ENCODE data around the gene LRRC32.
"Not testable (repeated sequence)": the region's sequence is repeated elsewhere in the genome, so short reads cannot be mapped to it uniquely, and the experiment has no call there.

Gene LRRC32

GRCh38 chr11:76644591-76644990 lies 26.0 kb downstream of the LRRC32 start:
- DNase-seq: no peak

GRCh38 chr11:76643711-76644110 lies 26.8 kb downstream of the LRRC32 start:
- DNase-seq: not testable (repeated sequence)

- no peak for DNase-seq
Measured at GRCh38 chr11:76642341-76642740, 28.2 kb downstream of the LRRC32 start.

DNA sequence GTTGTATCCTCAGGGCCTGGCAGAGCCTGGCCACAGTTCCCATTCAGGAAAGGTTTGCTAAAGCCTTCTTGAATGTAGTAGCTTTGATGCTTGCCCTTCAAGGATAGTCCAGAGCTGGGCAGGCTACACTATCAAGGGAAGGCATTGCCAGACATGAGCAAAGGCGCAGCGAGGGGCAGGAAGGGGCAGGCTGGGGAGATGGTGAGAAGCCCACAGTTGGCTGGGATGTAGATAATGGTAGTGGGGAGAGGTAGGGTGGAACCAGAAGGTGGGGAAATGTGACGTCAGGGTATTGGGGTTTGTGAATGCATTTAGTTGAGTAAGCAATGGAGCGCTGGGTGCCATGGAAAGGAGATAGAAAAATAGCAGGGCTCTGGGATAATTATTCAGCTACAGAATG lies 28.6 kb downstream of the LRRC32 start:
- DNase-seq: no peak

DNA sequence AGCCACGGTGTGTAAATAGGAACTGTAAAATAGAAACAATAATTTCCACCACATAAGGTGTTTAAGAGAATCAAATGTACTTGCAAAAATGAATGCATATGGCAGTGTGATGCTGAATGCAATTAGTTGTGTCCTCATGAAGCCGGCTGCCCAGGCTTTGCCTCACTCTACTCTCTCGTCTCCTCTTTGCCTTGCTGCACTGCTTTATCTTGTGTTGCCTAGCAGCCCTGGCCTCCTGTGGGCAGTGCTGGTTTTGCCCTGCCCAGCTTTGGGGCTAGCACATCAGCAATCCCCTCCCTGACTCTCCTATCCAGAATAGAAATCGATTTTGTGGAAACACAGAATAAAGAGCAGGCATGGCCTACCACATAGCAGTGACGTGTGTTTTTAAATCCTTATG lies 30.0 kb downstream of the LRRC32 start:
- DNase-seq: no peak

GRCh38 chr11:76639621-76640020 lies 30.9 kb downstream of the LRRC32 start:
- no peak for DNase-seq

GRCh38 chr11:76638270-76639197 lies 32.0 kb downstream of the LRRC32 start:
- DNase-seq: no peak

GRCh38 chr11:76637491-76638269 lies 32.9 kb downstream of the LRRC32 start:
- DNase-seq: peak in 1 of 2 experiments; percentile 4

DNA sequence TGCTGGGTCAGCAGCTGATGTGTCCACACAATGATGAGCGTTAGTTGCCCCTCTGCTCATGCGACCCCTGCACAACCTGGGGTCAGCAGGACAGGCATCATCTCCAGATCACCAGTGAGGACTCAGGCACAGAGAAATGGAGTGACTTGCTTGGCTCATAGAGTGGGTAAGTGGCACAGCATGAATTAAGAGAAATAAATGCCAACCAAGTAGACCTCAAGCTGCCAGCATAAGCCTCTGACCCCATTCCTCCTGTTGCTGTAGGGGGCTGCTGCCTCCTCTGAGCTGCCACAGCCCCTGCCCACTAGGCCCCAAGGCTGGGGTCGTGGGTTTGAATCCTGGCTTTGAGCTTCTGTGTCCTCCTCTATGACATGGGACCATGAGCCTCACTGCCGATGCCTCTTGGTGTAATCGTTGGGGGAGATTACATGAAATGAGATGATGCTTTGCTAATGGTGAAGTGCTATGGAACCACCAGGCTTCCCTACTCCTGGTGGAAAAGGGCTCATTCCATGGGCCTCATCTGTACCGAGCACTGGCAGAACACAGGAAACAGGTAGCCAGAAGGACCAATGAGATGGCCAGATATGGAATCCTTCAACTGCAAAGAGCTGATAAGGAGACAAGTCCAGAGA lies 33.6 kb downstream of the LRRC32 start:
- no peak for DNase-seq

DNA sequence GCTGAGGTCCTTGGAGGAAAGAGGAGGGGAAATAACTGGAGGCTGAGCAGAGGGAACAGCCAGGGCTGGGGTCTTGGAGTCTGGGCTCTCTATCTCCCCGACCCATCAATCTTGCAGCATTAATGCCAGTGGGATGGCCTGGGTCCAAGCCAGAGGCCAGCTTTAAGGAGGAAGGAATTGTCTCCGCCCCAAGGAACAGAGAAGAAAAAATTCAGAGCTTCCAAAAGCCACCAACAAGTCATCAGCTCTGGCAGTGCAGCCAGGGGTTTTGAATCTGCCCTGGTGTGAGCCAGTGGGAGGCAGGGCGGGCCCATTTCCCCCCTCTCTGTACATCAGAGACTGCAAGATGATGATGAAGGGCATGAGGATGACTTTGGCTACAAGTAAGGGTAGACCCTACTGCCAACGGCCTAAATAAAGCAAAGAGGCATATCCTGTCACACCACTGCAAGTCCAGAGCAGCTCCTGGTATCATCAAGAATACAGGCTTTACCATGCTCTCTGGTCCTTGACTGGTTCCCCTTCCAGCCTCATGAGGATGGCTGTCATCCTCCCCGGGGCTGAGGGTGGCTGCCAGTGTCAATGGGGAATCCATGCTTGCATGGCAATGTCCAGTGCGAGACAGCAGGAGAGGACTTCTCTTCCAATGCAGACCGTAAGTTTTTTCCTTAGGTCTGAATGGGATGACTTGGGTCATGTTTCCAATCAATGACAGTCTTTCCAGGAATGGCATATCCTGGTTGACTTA lies 34.4 kb downstream of the LRRC32 start:
- no peak for DNase-seq

DNA sequence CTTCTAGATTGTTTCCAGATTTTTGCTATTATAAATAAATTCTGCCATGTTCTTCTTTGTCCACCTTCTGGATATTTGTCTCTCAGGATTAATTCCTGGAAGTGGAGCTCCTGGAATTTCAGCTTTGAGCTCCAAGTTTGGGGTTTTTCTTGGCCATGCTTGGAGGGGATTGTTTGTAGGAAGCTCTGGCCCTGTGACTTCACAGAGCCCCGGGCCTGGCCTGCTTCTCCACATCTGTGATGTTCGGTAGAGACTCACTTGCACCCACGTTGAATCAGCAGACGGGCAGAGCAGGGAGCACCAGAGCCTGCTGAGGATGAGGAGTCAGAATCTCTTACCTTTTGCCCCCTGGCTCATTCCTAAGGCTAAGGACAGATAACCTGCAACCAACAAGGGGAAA lies 35.7 kb downstream of the LRRC32 start:
- no peak for DNase-seq

DNA sequence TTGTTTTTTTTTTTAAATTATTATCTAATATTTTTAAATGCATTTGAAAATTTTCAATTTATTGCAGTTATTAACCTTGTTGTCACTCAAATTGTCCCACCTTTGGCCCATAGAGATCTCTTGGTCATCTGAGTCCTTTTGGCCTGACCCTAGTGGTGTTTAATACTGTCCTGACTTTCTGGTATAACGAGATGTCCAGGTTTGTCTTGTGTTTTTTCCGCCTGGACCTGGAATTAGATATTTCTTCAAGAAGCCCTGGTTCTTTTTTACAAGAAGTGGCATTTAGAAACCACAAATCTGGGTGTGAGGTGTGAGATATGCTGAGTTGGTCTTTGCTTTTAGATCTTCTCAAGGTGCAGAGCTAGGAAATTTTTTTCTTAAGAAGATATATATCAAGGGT lies 38.1 kb downstream of the LRRC32 start:
- DNase-seq: no peak

- no peak for DNase-seq
Measured at GRCh38 chr11:76631566-76632308, 38.8 kb downstream of the LRRC32 start.

DNA sequence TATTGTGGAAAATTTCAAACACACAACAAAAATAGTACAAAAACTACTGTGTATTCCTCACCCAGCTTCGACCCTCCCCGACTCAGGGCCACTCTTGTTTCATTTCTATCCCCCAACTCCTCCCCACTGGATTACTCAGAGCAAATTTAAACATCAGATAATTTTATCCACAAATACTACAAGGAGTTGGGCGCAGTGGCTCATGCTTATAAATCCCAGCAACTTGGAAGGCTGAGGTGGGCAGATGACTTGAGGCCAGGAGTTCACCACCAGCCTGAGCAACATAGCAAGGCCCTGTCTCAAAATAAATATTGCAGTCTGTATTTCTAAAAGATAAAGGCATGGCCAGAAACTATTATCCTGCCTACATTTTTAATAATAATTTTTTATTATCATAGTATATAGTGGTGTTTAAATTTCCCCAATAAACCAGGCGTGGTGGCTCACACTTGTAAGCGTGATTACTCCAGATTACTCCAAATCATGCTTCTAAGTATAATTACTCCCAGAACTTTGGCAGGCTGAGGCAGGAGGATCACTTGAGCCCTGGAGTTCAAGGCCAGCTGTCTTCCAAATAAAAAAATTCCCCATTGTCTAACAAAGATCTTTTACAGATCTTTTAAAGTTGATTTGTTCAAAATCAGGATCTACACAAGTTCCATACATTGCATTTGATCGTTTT lies 39.8 kb downstream of the LRRC32 start:
- no peak for DNase-seq

GRCh38 chr11:76629853-76630599 lies 40.5 kb downstream of the LRRC32 start:
- DNase-seq: peak; percentile 95 to 97

DNA sequence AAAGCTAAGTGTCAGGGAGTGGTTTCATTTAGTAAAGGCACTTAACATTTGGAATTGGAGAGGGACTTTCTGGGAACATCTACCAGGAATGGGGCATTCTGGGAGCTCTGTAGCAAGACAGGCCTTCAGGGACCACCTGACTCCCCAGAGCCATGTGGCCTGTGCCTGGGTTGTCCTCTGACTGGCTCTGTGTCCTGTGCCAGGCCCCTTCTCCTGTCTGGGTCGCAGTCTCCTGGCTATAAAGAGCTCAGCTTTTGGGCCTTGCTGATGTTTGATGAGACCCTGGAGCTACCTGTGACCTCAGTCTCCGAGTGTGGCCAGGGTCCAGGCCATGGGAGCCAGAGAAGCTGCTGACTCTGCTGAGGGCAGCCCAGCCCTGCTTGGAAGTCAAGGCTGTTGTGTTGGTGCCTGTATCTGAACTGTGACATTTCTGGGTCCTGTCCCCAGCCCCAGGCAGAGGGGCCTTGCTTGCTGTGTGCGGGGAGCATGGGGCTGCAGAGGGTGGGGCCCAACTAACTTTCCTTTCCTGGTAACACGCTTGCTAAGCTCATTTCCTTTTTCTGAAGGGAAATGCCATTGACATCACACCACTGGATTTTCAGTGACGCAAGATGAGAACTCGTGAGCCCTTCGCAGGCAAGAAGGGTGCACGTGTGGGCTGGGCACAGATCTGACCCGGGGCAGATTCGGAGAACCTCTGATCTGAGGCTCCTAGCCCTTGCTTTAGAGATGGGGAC lies 41.3 kb downstream of the LRRC32 start:
- DNase-seq: peak; percentile 35 to 55

- DNase-seq: no peak
Measured at GRCh38 chr11:76628408-76628947, 42.1 kb downstream of the LRRC32 start.

GRCh38 chr11:76627606-76628005 lies 42.9 kb downstream of the LRRC32 start:
- DNase-seq: peak in 1 of 2 experiments; percentile 5

DNA sequence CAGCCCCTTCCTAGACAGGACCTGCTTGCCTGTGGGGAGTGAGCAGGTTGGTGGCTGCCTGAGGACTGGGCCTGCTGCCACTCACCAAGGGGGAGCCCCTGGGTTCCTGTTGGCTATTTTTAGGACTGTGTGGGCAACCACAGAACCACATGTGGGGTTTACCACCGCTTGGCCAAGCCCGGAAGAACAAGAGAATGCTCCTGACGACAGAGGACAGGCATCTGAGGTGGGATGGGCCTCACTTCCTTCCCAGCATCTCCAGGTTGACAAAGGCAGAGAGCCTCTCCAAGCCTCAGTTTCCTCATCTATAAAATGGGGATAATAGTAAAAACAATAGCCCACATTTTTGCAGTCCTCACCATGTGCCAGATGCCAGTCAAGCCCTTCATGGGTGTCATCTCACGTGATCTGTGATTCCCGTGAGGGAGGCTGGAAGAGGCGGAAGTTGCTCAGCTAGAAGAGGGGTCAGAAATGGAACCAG lies 43.6 kb downstream of the LRRC32 start:
- DNase-seq: peak; percentile 47 to 54
